Activated naive CD8-positive, alpha-beta T cell treated with anti-CD3 and anti-CD28 coated beads, Interleukin-2, amount 10 ng/mL, durations not matched to agents 7 days and 5 days (primary cell): ENCODE results near the gene NDUFS6. TPM values are rescaled to one million over a fixed set of nuclear protein-coding genes. Genes with fewer than 3 reads are reported as not detected.

ENCODE experiments used
- ATAC-seq: fragments of 150-1000 bp; cut with Tn5 transposase; one replicate; pipeline ENCODE4 v1.10.0; 2021; ENCODE audit warnings: low read depth, moderate library complexity
- POLR2A ChIA-PET: fragments of 350-600 bp; sonication (Branson Sonifier 250); formaldehyde crosslinking; loops from one replicate; lab custom pipeline; 2021; ENCODE audit warnings: antibody characterized with exemption; lab: Charles Lee
- DNase-seq: peaks from one replicate; pipeline ENCODE4 v3.0.0; 2021
- H3K27ac Mint-ChIP-seq: one replicate; pipeline ENCODE4 v1.8.0; 2022; ENCODE audit warnings: mild to moderate bottlenecking, mixed read lengths
- H3K27me3 Mint-ChIP-seq: one replicate; pipeline ENCODE4 v1.8.0; 2022; ENCODE audit warnings: mild to moderate bottlenecking, moderate library complexity, mixed read lengths
- H3K36me3 Mint-ChIP-seq: one replicate; pipeline ENCODE4 v1.8.0; 2021; ENCODE audit warnings: mild to moderate bottlenecking, mixed read lengths
- H3K4me1 Mint-ChIP-seq: one replicate; pipeline ENCODE4 v1.8.0; 2021; ENCODE audit warnings: mixed read lengths
- H3K4me3 Mint-ChIP-seq: one replicate; pipeline ENCODE4 v1.8.0; 2022; ENCODE audit warnings: mild to moderate bottlenecking, moderate library complexity, mixed read lengths
- H3K9me3 Mint-ChIP-seq: one replicate; pipeline ENCODE4 v1.8.0; 2021; ENCODE audit warnings: mixed read lengths
- total RNA-seq, 2 experiments: library from RNA; stranded (reverse); gene quantifications; one replicate each; pipeline ENCODE4 v1.2.3, GENCODE V29; 2021

Gene NDUFS6
- total RNA-seq, 2 experiments from 2014 or later, result 24.7 to 27.7 TPM

GRCh38 chr5:1824903-1825841 lies 24.0 kb downstream of the NDUFS6 start:
- no peaks in the 10 kb centered on the region for H3K4me1 Mint-ChIP-seq
- no peak overlapping the region for H3K4me3 Mint-ChIP-seq
- DNase-seq, result no peak
- no peak for ATAC-seq
- H3K27ac Mint-ChIP-seq, result no peak overlapping the region
- POLR2A ChIA-PET, result no interaction called here
- peaks cover 6% of the 10 kb centered on the region for H3K36me3 Mint-ChIP-seq
- H3K27me3 Mint-ChIP-seq, result no peaks in the 10 kb centered on the region
- no peaks in the 10 kb centered on the region for H3K9me3 Mint-ChIP-seq

- POLR2A ChIA-PET, result no interaction called here
- H3K9me3 Mint-ChIP-seq, result no peaks in the 10 kb centered on the region
- no peaks in the 10 kb centered on the region for H3K27me3 Mint-ChIP-seq
- H3K27ac Mint-ChIP-seq, result no peak overlapping the region
- no peaks in the 10 kb centered on the region for H3K4me1 Mint-ChIP-seq
- no peak overlapping the region for H3K4me3 Mint-ChIP-seq
- DNase-seq (no peak), ATAC-seq (no peak)
- H3K36me3 Mint-ChIP-seq, result peaks cover 4% of the 10 kb centered on the region
Observed at GRCh38 chr5:1826235-1826980, 25.2 kb downstream of the NDUFS6 start.

GRCh38 chr5:1827025-1827885 lies 26.0 kb downstream of the NDUFS6 start:
- Mint-ChIP-seq H3K4me1 (no peaks in the 10 kb centered on the region), H3K27ac (no peak overlapping the region), H3K9me3 (no peaks in the 10 kb centered on the region), H3K4me3 (no peak overlapping the region), H3K36me3 (peaks cover 2% of the 10 kb centered on the region), H3K27me3 (no peaks in the 10 kb centered on the region)
- no peak for DNase-seq
- POLR2A ChIA-PET, result interaction anchor here (0.7 kb wide), 1 partner anchor 26 kb away, joined by 3 read pairs; the partner anchor contains the start of gene NDUFS6
- ATAC-seq, result no peak

- no peaks in the 10 kb centered on the region for H3K4me1 Mint-ChIP-seq
- H3K27ac Mint-ChIP-seq, result no peak overlapping the region
- no peaks in the 10 kb centered on the region for H3K9me3 Mint-ChIP-seq
- DNase-seq, result no peak
- POLR2A ChIA-PET, result interaction anchor here (0.7 kb wide), 1 partner anchor 26 kb away, joined by 3 read pairs; the partner anchor contains the start of gene NDUFS6
- peaks cover 2% of the 10 kb centered on the region for H3K36me3 Mint-ChIP-seq
- H3K27me3 Mint-ChIP-seq, result no peaks in the 10 kb centered on the region
- H3K4me3 Mint-ChIP-seq, result no peak overlapping the region
- ATAC-seq, result no peak
Observed at GRCh38 chr5:1827886-1828397, 26.7 kb downstream of the NDUFS6 start.

GRCh38 chr5:1830571-1831228 lies 29.5 kb downstream of the NDUFS6 start:
- no peaks in the 10 kb centered on the region for H3K36me3 Mint-ChIP-seq
- H3K4me1 Mint-ChIP-seq, result no peaks in the 10 kb centered on the region
- H3K9me3 Mint-ChIP-seq, result no peaks in the 10 kb centered on the region
- H3K4me3 Mint-ChIP-seq, result no peak overlapping the region
- H3K27ac Mint-ChIP-seq, result no peak overlapping the region
- peaks cover 3% of the 10 kb centered on the region for H3K27me3 Mint-ChIP-seq
- POLR2A ChIA-PET, result no interaction called here
- ATAC-seq, result no peak
- no peak for DNase-seq

GRCh38 chr5:1831257-1831656 lies 30.1 kb downstream of the NDUFS6 start:
- DNase-seq, result no peak
- Mint-ChIP-seq H3K36me3 (no peaks in the 10 kb centered on the region), H3K4me1 (no peaks in the 10 kb centered on the region), H3K27me3 (peaks cover 3% of the 10 kb centered on the region), H3K4me3 (no peak overlapping the region), H3K27ac (no peak overlapping the region), H3K9me3 (no peaks in the 10 kb centered on the region)
- POLR2A ChIA-PET, result no interaction called here
- no peak for ATAC-seq

GRCh38 chr5:1831677-1832313 lies 30.6 kb downstream of the NDUFS6 start:
- H3K4me1 Mint-ChIP-seq, result no peaks in the 10 kb centered on the region
- H3K27ac Mint-ChIP-seq, result no peak overlapping the region
- H3K27me3 Mint-ChIP-seq, result peaks cover 3% of the 10 kb centered on the region
- no peak for DNase-seq
- no peak overlapping the region for H3K4me3 Mint-ChIP-seq
- ATAC-seq, result no peak
- H3K36me3 Mint-ChIP-seq, result no peaks in the 10 kb centered on the region
- no peaks in the 10 kb centered on the region for H3K9me3 Mint-ChIP-seq
- POLR2A ChIA-PET, result no interaction called here

GRCh38 chr5:1832511-1833250 lies 31.5 kb downstream of the NDUFS6 start:
- Mint-ChIP-seq H3K4me3 (no peak overlapping the region), H3K36me3 (no peaks in the 10 kb centered on the region), H3K27me3 (peaks cover 3% of the 10 kb centered on the region), H3K27ac (no peak overlapping the region), H3K9me3 (no peaks in the 10 kb centered on the region), H3K4me1 (no peaks in the 10 kb centered on the region)
- POLR2A ChIA-PET, result no interaction called here
- ATAC-seq (no peak), DNase-seq (no peak)

GRCh38 chr5:1833264-1834021 lies 32.2 kb downstream of the NDUFS6 start:
- no peak overlapping the region for H3K27ac Mint-ChIP-seq
- no peaks in the 10 kb centered on the region for H3K36me3 Mint-ChIP-seq
- H3K4me3 Mint-ChIP-seq, result no peak overlapping the region
- POLR2A ChIA-PET, result no interaction called here
- peaks cover 3% of the 10 kb centered on the region for H3K27me3 Mint-ChIP-seq
- ATAC-seq (no peak), DNase-seq (no peak)
- H3K9me3 Mint-ChIP-seq, result no peaks in the 10 kb centered on the region
- no peaks in the 10 kb centered on the region for H3K4me1 Mint-ChIP-seq

GRCh38 chr5:1834022-1834551 lies 32.9 kb downstream of the NDUFS6 start:
- no peaks in the 10 kb centered on the region for H3K4me1 Mint-ChIP-seq
- POLR2A ChIA-PET, result no interaction called here
- ATAC-seq (no peak), DNase-seq (no peak)
- H3K27me3 Mint-ChIP-seq, result peaks cover 3% of the 10 kb centered on the region
- H3K4me3 Mint-ChIP-seq, result no peak overlapping the region
- no peak overlapping the region for H3K27ac Mint-ChIP-seq
- H3K36me3 Mint-ChIP-seq, result no peaks in the 10 kb centered on the region
- no peaks in the 10 kb centered on the region for H3K9me3 Mint-ChIP-seq
